Type B pancreatic cell (in vitro differentiated cells): Measurements from ENCODE around the gene EPS15. TPM values are rescaled to one million over a fixed set of nuclear protein-coding genes. Genes with fewer than 3 reads are reported as not detected.

ENCODE experiments used
- DNase-seq: peaks from one replicate; pipeline ENCODE4 v3.0.0; 2021; ENCODE audit warnings: mixed read lengths; ENCODE audit not compliant: unreplicated experiment; ENCODE audit errors: extremely low spot score
- H3K27ac Mint-ChIP-seq: 2 replicates; pipeline ENCODE4 v1.8.0; 2021; ENCODE audit warnings: mild to moderate bottlenecking, mixed read lengths
- H3K27me3 Mint-ChIP-seq: 2 replicates; pipeline ENCODE4 v1.8.0; 2021; ENCODE audit warnings: mixed read lengths
- H3K36me3 Mint-ChIP-seq: 2 replicates; pipeline ENCODE4 v1.8.0; 2021; ENCODE audit warnings: mixed read lengths
- H3K4me1 Mint-ChIP-seq: one replicate; pipeline ENCODE4 v1.8.0; 2021; ENCODE audit warnings: mixed read lengths; ENCODE audit not compliant: unreplicated experiment
- H3K4me3 Mint-ChIP-seq: 2 replicates; pipeline ENCODE4 v1.8.0; 2021; ENCODE audit warnings: mild to moderate bottlenecking, mixed read lengths
- H3K9me3 Mint-ChIP-seq: 2 replicates; pipeline ENCODE4 v1.8.0; 2021; ENCODE audit warnings: mixed read lengths
- total RNA-seq: library from RNA; stranded (reverse); gene quantifications from 2 replicates; pipeline ENCODE4 v1.2.1, GENCODE V29; 2021; ENCODE audit warnings: low replicate concordance
- TF ChIP-seq, protein P1 (sequence below): fragments of 200-600 bp; sonication (generic); conservative IDR thresholded peaks from 2 replicates; pipeline ENCODE4 v1.5.0; 2021; ENCODE audit warnings: antibody characterized with exemption, mild to moderate bottlenecking

The EPS15 gene
- total RNA-seq, 1 donor from 2014 or later: 49.4 TPM

DNA sequence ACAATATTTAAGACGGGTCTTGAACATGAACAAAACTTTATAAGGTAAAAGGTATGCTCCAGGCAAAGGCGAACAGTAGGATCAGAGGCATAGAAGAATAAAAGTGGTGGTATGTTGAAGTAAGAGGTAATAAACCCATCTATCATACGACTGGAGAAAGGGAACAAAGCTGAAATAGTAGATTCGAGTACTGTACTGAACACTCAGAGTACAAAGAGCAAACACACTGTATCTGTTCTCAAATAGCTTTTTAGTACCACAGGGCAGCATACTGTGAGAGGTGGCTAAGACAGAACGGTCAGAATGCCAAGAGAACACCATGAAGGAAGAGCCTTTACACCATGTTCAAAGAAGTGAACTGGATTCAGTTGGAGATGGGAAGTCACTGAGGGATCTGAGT lies 83.2 kb downstream of the EPS15 start:
- Mint-ChIP-seq H3K4me1 (no peaks in the 10 kb centered on the region), H3K36me3 (peaks cover 18% of the 10 kb centered on the region), H3K27ac (no peak overlapping the region), H3K9me3 (no peaks in the 10 kb centered on the region), H3K4me3 (no peak overlapping the region), H3K27me3 (no peaks in the 10 kb centered on the region)
- no peak for DNase-seq
- TF ChIP-seq, protein P1, sequence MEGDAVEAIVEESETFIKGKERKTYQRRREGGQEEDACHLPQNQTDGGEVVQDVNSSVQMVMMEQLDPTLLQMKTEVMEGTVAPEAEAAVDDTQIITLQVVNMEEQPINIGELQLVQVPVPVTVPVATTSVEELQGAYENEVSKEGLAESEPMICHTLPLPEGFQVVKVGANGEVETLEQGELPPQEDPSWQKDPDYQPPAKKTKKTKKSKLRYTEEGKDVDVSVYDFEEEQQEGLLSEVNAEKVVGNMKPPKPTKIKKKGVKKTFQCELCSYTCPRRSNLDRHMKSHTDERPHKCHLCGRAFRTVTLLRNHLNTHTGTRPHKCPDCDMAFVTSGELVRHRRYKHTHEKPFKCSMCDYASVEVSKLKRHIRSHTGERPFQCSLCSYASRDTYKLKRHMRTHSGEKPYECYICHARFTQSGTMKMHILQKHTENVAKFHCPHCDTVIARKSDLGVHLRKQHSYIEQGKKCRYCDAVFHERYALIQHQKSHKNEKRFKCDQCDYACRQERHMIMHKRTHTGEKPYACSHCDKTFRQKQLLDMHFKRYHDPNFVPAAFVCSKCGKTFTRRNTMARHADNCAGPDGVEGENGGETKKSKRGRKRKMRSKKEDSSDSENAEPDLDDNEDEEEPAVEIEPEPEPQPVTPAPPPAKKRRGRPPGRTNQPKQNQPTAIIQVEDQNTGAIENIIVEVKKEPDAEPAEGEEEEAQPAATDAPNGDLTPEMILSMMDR: no peak

DNA sequence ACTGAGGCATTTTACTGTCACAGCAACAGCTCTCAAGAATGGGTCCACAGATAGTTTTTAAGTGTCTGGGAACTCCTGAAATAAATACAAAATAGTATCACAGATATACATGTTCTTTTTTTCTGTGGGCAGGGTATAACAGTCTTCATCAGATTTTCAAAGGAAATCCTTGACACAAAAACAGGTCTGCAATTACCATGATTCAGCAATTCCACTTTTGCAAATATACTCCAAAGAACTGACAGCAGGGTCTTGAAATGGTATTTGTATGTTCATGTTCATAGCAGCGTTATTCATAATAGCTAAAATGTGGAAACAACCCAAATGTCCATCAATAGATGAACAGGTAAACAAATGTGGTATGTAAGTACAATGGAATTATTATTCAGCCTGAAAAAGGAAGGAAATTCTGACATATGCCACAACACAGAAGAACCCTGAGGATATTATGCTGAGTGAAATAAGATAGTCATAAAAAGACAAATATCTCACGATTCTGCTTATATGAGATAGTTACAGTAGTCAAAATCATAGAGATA lies 85.0 kb downstream of the EPS15 start:
- Mint-ChIP-seq H3K4me3 (no peak overlapping the region), H3K4me1 (no peaks in the 10 kb centered on the region), H3K27me3 (no peaks in the 10 kb centered on the region), H3K9me3 (no peaks in the 10 kb centered on the region), H3K36me3 (peaks cover 18% of the 10 kb centered on the region), H3K27ac (no peak overlapping the region)
- no peak for DNase-seq
- TF ChIP-seq, protein P1: no peak

DNA sequence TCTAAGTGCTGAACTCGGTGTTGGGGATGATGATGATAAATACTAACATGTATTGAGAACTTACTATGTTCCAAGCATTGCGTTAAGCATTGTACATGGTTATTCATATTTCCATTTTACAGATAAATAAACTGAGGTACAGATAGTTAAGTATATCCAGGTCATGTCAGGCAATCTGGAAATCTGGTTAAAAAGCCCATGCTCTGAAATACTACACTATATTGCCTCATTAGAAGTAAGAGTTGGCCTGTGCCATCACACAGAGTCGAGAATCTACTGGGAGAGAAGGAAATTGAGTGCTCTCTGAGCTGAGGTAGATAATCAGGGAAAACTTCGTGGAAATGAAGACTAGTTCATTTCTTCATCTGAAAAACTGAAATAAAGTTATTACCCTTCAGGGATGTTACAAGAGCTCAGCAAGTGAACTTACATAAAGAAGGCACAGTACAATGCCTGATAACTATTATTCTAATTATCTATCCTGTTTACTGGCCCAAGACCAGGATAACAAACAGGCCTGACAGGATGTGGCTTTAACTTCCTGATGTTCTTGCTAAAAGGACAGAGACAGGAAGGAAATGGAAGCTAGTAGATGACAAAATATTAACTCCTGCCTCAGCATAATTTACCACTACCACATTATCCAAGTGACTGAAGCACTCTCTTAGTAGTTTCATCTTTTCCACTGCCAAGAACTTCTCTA lies 85.6 kb downstream of the EPS15 start:
- no peak for DNase-seq
- Mint-ChIP-seq H3K27me3 (no peaks in the 10 kb centered on the region), H3K36me3 (peaks cover 18% of the 10 kb centered on the region), H3K9me3 (no peaks in the 10 kb centered on the region), H3K4me3 (no peak overlapping the region), H3K27ac (peak overlapping the region; percentile 20), H3K4me1 (no peaks in the 10 kb centered on the region)
- TF ChIP-seq, protein P1: no peak

DNA sequence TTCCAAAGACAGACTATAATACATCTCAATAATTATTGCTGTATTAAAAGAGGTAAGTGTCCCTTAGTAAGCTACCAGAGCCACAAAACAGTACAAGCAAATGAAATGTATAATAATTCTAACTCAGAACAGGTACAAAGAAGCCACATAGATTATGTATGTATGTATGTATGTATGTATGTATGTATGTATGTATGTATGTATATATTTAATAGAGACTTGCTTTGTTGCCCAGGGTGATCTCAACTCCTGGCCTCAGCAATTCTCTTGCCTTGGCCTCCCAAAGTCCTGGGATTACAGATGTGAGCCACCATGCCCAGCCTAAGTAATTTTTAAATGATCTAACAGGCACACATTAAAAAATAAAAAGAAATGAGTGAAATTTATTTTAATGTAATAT lies 86.9 kb downstream of the EPS15 start:
- Mint-ChIP-seq H3K36me3 (peaks cover 31% of the 10 kb centered on the region), H3K27me3 (no peaks in the 10 kb centered on the region), H3K9me3 (no peaks in the 10 kb centered on the region), H3K4me3 (no peak overlapping the region), H3K27ac (no peak overlapping the region), H3K4me1 (no peaks in the 10 kb centered on the region)
- TF ChIP-seq, protein P1: no peak
- no peak for DNase-seq

DNA sequence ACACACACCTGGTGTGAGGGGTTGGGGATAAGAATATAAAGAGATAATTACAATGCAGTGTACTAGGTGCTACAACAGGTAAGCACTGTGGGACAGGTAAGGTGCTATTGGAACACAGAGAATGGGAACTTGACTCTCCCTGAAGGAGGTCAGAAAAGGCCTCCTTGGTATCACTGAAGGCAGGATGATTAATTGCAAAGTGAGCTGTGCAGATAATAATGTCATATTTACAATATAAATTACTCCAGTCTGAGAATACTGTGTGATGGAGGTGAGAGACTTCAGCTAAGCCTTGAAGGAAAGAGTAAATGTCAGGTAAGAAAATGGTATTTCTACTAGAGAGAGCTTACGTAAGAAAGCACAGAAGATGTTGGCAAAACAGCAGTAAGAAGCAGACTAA lies 91.6 kb downstream of the EPS15 start:
- TF ChIP-seq, protein P1: no peak
- Mint-ChIP-seq H3K27ac (no peak overlapping the region), H3K27me3 (no peaks in the 10 kb centered on the region), H3K4me3 (no peak overlapping the region), H3K36me3 (peaks cover 14% of the 10 kb centered on the region), H3K4me1 (peaks cover 14% of the 10 kb centered on the region), H3K9me3 (no peaks in the 10 kb centered on the region)
- DNase-seq: no peak
